Measurements from ENCODE around the gene NUCB2.

DNA sequence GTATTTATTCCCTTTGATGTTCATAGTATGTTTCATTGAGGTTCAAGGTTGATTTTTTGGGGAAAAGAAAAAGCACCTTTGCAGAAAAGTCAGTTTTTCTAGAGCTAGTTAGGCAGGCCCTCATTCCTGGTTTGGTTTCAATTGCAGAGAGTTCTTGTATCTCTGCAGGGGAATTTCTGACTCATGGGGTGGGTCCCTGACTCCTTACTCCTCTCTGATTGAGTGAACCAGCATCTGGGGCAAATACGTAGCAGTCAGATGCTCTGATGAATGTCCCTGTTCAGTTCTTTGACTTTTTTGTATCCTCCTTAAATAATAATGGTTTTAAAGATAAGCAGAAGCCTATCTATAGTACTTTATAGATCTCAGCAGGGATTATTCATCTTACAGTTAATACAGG is 67.4 kb downstream of the NUCB2 start:
- no peak for TF ChIP-seq TAF1 (IDR thresholded peaks at IDR 0.05; ENCODE audit: low read depth)
- no peak for TF ChIP-seq YY1 (IDR thresholded peaks at IDR 0.05; ENCODE audit: low read depth)
- TF ChIP-seq EP300 (IDR thresholded peaks at IDR 0.05; ENCODE audit: borderline replicate concordance), result no peak
- TF ChIP-seq RAD21 (IDR thresholded peaks at IDR 0.05; ENCODE audit: low read depth), result no peak
- no peak for TF ChIP-seq TCF12 (IDR thresholded peaks at IDR 0.05; ENCODE audit: low read depth)
- TF ChIP-seq FOXM1 (IDR thresholded peaks at IDR 0.05; ENCODE audit: borderline replicate concordance, low read depth), result no peak
- no peak for TF ChIP-seq CEBPB (IDR thresholded peaks at IDR 0.05)
- no peak for TF ChIP-seq EGR1 (IDR thresholded peaks at IDR 0.05)
- no peak for TF ChIP-seq USF1 (IDR thresholded peaks at IDR 0.05)
- TF ChIP-seq REST (IDR thresholded peaks at IDR 0.05; ENCODE audit: low read depth), result no peak
- no peak for TF ChIP-seq TEAD4 (IDR thresholded peaks at IDR 0.05)
- no peak for TF ChIP-seq MAX (IDR thresholded peaks at IDR 0.05)
- TF ChIP-seq NFIC (IDR thresholded peaks at IDR 0.05), result no peak
